OCI-LY1 (cell line): Measurements from ENCODE around the gene BMP8B.

Source experiments
- CTCF ChIP-seq: fragments of 200-600 bp; sonication (generic), shearing (Covaris generic); IDR thresholded peaks from 2 replicates; pipeline ENCODE4 v1.5.1; 2017; ENCODE audit warnings: mild to moderate bottlenecking, antibody characterized with exemption, low read length, moderate library complexity, mixed read lengths
- EZH2 ChIP-seq: fragments of 200-600 bp; sonication (generic), shearing (Covaris generic); IDR thresholded peaks from 2 replicates; pipeline ENCODE4 v1.8.0; 2017; ENCODE audit warnings: borderline replicate concordance, mixed run types, mild to moderate bottlenecking, antibody characterized with exemption, low read length, moderate library complexity, mixed read lengths

GRCh38 chr1:39782103-39782502 lies 6.6 kb downstream of the BMP8B start:
- TF ChIP-seq CTCF (no peak), EZH2 (no peak)
